Stomach (tissue), 9 donors: Measurements from ENCODE around the gene ADGRL2. TPM values are rescaled to one million over a fixed set of nuclear protein-coding genes. Genes with fewer than 3 reads are reported as not detected.

ENCODE experiments used
- DNase-seq, 2 donors: peaks; one replicate each; pipeline versions ENCODE4 v3.0.0 to v3.0.0-alpha.2; 2013 to 2019
- H3K27ac ChIP-seq, 5 donors: fragments of 200-600 bp in 4 of 5; sonication (generic) in 4 of 5; one replicate each; pipeline ENCODE4 v1.5.1; 2013 to 2019; ENCODE audit warnings: mild to moderate bottlenecking in 1 of 5, moderate library complexity in 1 of 5
- H3K27me3 ChIP-seq, 3 donors: fragments of 200-600 bp; sonication (generic); one replicate each; pipeline ENCODE4 v1.5.1; 2017 to 2019; ENCODE audit warnings: mixed run types in 1 of 3
- H3K36me3 ChIP-seq, 4 donors: fragments of 200-600 bp; sonication (generic); 1 replicate in 3 of 4; 2 replicates in 1 of 4; pipeline ENCODE4 v1.5.1; 2016 to 2019
- H3K4me1 ChIP-seq, 4 donors: fragments of 200-600 bp; sonication (generic); one replicate each; pipeline ENCODE4 v1.5.1; 2016 to 2019
- H3K4me3 ChIP-seq, 4 donors: fragments of 200-600 bp; sonication (generic) in 3 of 4; one replicate each; pipeline ENCODE4 v1.5.1; 2016 to 2019; ENCODE audit warnings: mild to moderate bottlenecking in 1 of 4
- H3K9me3 ChIP-seq, 4 donors: fragments of 200-600 bp; sonication (generic); one replicate each; pipeline ENCODE4 v1.5.1; 2016 to 2019
- CTCF ChIP-seq, 7 experiments: fragments of 450-650 bp in 4 of 7; fragments of 200-600 bp in 3 of 7; sonication (generic) in 3 of 7; IDR thresholded peaks; one replicate each; pipeline ENCODE4 v1.5.1; 2016 to 2019; ENCODE audit warnings: antibody characterized with exemption in 7 of 7, control low read depth in 2 of 7, mild to moderate bottlenecking in 1 of 7
- EP300 ChIP-seq: sonication (generic); formaldehyde crosslinking; IDR thresholded peaks from one replicate; pipeline ENCODE4 v1.6.1; 2017; ENCODE audit warnings: antibody characterized with exemption
- POLR2A ChIP-seq, 4 donors: fragments of 450-650 bp; IDR thresholded peaks; one replicate each; pipeline ENCODE4 v1.6.1; 2016; ENCODE audit warnings: antibody characterized with exemption in 4 of 4, control low read depth in 2 of 4, mild to moderate bottlenecking in 1 of 4, moderate library complexity in 1 of 4
- POLR2AphosphoS5 ChIP-seq, 3 donors: sonication (generic); formaldehyde crosslinking; IDR thresholded peaks; one replicate each; pipeline ENCODE4 v1.6.1; 2016; ENCODE audit warnings: antibody characterized with exemption in 3 of 3
- WGBS, 5 donors: extraction: QIAGEN DNeasy Blood & Tissue Kit in 3 of 5; methylation state at CpG; one replicate each; pipeline versions ENCODE4 v1.1.5 to v1.1.7; 2013 to 2018; 5-methylcytosine and 5-hydroxymethylcytosine counted together
- intact Hi-C: fragments of 100-400 bp; cut with DNase I; formaldehyde crosslinking; loops from one replicate; pipeline ENCODE4 v1.15.1; 2023; ENCODE audit warnings: low total_unique reads
- polyA plus RNA-seq, 3 donors: library from polyadenylated mRNA; stranded (reverse); fragments of 200-250 nt; gene quantifications; one replicate each; pipeline ENCODE4 v1.2.3, GENCODE V29; 2013
- total RNA-seq, 5 donors: library from RNA; depleted of rRNA; stranded (reverse); fragments of >200 nt; gene quantifications; one replicate each; pipeline versions ENCODE4 v1.1.0 to v1.2.3, GENCODE V29; 2014 to 2016
- donor health status: healthy with polysubstance abuse.
- donor health status: Bipolar disorder and iron deficiency.
- donor health status: healthy.

The ADGRL2 gene
- total and polyA plus RNA-seq, 8 donors: 13.0 to 173 (median 23.7) TPM

GRCh38 chr1:81802707-81803430 is 2.1 kb downstream of the ADGRL2 start:
- peak overlapping the region; percentile 88 to 97 (median 93) for H3K27ac ChIP-seq
- no peaks in the 10 kb centered on the region for H3K36me3 ChIP-seq
- H3K27me3 ChIP-seq: peaks cover 0 to 35% (median 0%) of the 10 kb centered on the region in 3 donors
- intact Hi-C loops: no loop called here
- DNase-seq: peak; percentile 69 to 92
- peaks cover 9 to 46% (median 31%) of the 10 kb centered on the region in 4 donors for H3K4me1 ChIP-seq
- 1 to 2% (median 1%) methylated on average over 39 to 55 of the region's 55 CpGs for WGBS, 5 donors
- no peaks in the 10 kb centered on the region for H3K9me3 ChIP-seq
- H3K4me3 ChIP-seq: peak overlapping the region; percentile 79 to 92 (median 82)
- TF ChIP-seq POLR2AphosphoS5 (IDR thresholded peaks at IDR 0.05) (no peak), CTCF (IDR thresholded peaks at IDR 0.05) (peak in 5 of 7 experiments; percentile 11 to 56 (median 32)), EP300 (no peak)

- DNase-seq: peak in 1 of 2 donors; percentile 59
- TF ChIP-seq CTCF (IDR thresholded peaks at IDR 0.05) (no peak), POLR2A (IDR thresholded peaks at IDR 0.05) (no peak), EP300 (no peak)
- Histone ChIP-seq H3K4me1 (peaks cover 9 to 46% (median 31%) of the 10 kb centered on the region in 4 donors), H3K27ac (peak overlapping the region in 4 of 5 donors; percentile 92 to 97 (median 94)), H3K27me3 (peaks cover 0 to 35% (median 0%) of the 10 kb centered on the region in 3 donors), H3K36me3 (no peaks in the 10 kb centered on the region), H3K9me3 (no peaks in the 10 kb centered on the region), H3K4me3 (peak overlapping the region; percentile 79 to 92 (median 82))
- intact Hi-C loops: no loop called here
- WGBS, 5 donors: 1 to 4% (median 2%) methylated on average over 15 of the region's 15 CpGs
Measured at GRCh38 chr1:81803431-81804110, 2.8 kb downstream of the ADGRL2 start.

- Histone ChIP-seq H3K4me1 (peaks cover 9 to 45% (median 29%) of the 10 kb centered on the region in 4 donors), H3K9me3 (no peaks in the 10 kb centered on the region), H3K4me3 (peak overlapping the region; percentile 79 to 92 (median 82)), H3K36me3 (no peaks in the 10 kb centered on the region), H3K27me3 (peaks cover 0 to 35% (median 0%) of the 10 kb centered on the region in 3 donors), H3K27ac (peak overlapping the region in 2 of 5 donors; percentile 12 to 97)
- intact Hi-C loops: no loop called here
- TF ChIP-seq POLR2AphosphoS5 (IDR thresholded peaks at IDR 0.05) (no peak), CTCF (IDR thresholded peaks at IDR 0.05) (no peak)
- WGBS, 5 donors: 48 to 57% (median 54%) methylated on average over 2 of the region's 2 CpGs
- DNase-seq: no peak
Measured at GRCh38 chr1:81804312-81804711, 3.6 kb downstream of the ADGRL2 start.

- H3K4me1 ChIP-seq: peaks cover 9 to 46% (median 29%) of the 10 kb centered on the region in 4 donors
- no peak overlapping the region for H3K27ac ChIP-seq
- no peaks in the 10 kb centered on the region for H3K9me3 ChIP-seq
- peaks cover 0 to 27% (median 0%) of the 10 kb centered on the region in 3 donors for H3K27me3 ChIP-seq
- intact Hi-C loops: no loop called here
- TF ChIP-seq EP300: no peak
- no peak for TF ChIP-seq CTCF (IDR thresholded peaks at IDR 0.05)
- TF ChIP-seq POLR2AphosphoS5 (IDR thresholded peaks at IDR 0.05): no peak
- no peak for TF ChIP-seq POLR2A (IDR thresholded peaks at IDR 0.05)
- H3K4me3 ChIP-seq: no peak overlapping the region
- no peak for DNase-seq
- H3K36me3 ChIP-seq: no peaks in the 10 kb centered on the region
- 50 to 67% (median 56%) methylated on average over 2 of the region's 2 CpGs for WGBS, 5 donors
Measured at GRCh38 chr1:81805537-81806431, 5.0 kb downstream of the ADGRL2 start.
